GM12878 (cell line): ENCODE measurements around the gene SMPDL3A. TPM values are rescaled to one million over a fixed set of nuclear protein-coding genes. Genes with fewer than 3 reads are reported as not detected.

Experiments used
- ATAC-seq: fragments of 200-7000 bp; cut with Tn5 transposase; 3 replicates; pipeline ENCODE4 v1.9.1; 2020; ENCODE audit warnings: mild to moderate bottlenecking, moderate library complexity
- BruUV-seq: library from RNA; stranded (reverse); fragments of 400-500 nt; replicated peaks from 2 replicates; lab custom pipeline; 2021; lab: Mats Ljungman, UMichigan
- CTCF ChIA-PET: fragments of 300-600 bp; sonication (Branson Sonifier 250); formaldehyde crosslinking; extraction: SDS; loops from one replicate; lab custom pipeline; 2021; ENCODE audit warnings: inconsistent platforms; lab: Yijun Ruan, JAX
- POLR2A ChIA-PET: fragments of 350-600 bp; formaldehyde crosslinking; extraction: SDS; loops from one replicate; lab custom pipeline; 2021; ENCODE audit warnings: inconsistent platforms; lab: Charles Lee
- RAD21 ChIA-PET: fragments of 300-600 bp; sonication (Branson Sonifier 250); formaldehyde crosslinking; loops from one replicate; lab custom pipeline; 2023; ENCODE audit warnings: antibody characterized with exemption; ENCODE audit not compliant: unreplicated experiment; lab: Charles Lee
- SMC1A ChIA-PET: fragments of 300-600 bp; sonication (Branson Sonifier 250); formaldehyde crosslinking; loops from one replicate; lab custom pipeline; 2023; ENCODE audit not compliant: unreplicated experiment, uncharacterized antibody; lab: Charles Lee
- DNase-seq: peaks from one replicate; pipeline ENCODE4 v3.0.0-alpha.2; 2011; ENCODE audit warnings: low read depth, low spot score
- FAIRE-seq: peaks from 3 replicates; lab custom pipeline; 2011; peaks lifted over from hg19 to GRCh38; lab: Jason Lieb, UNC
- H2AFZ ChIP-seq: 2 replicates; pipeline ENCODE4 v1.6.0; 2011; ENCODE audit warnings: low read depth, low read length, control low read depth; ENCODE audit not compliant: control insufficient read depth
- H3K27ac ChIP-seq: 2 replicates; pipeline ENCODE4 v1.5.1; 2011; ENCODE audit warnings: control low read depth; ENCODE audit not compliant: control insufficient read depth, insufficient read depth
- H3K27me3 ChIP-seq, 2 experiments: replicated peaks in 1 of 2; 2 replicates each; pipeline versions ENCODE4 v1.6.0 to v1.6.1; 2011; ENCODE audit warnings: low read length in 1 of 2; ENCODE audit not compliant: control insufficient read depth in 2 of 2, insufficient read depth in 2 of 2
- H3K36me3 ChIP-seq, 2 experiments: 2 replicates each; pipeline ENCODE4 v1.5.1; 2011; ENCODE audit warnings: low read length in 1 of 2; ENCODE audit not compliant: control insufficient read depth in 2 of 2, insufficient read depth in 2 of 2
- H3K4me1 ChIP-seq: 2 replicates; pipeline ENCODE4 v1.6.1; 2011; ENCODE audit warnings: mild to moderate bottlenecking, low read length, moderate library complexity, mixed read lengths; ENCODE audit not compliant: control insufficient read depth, insufficient read depth
- H3K4me2 ChIP-seq: 2 replicates; pipeline ENCODE4 v1.6.0; 2011; ENCODE audit warnings: control low read depth; ENCODE audit not compliant: control insufficient read depth, insufficient read depth
- H3K4me3 ChIP-seq: fragments of 200-600 bp; sonication (generic); 2 replicates; pipeline ENCODE4 v1.5.1; 2016
- H3K79me2 ChIP-seq: 2 replicates; pipeline ENCODE4 v1.6.0; 2011; ENCODE audit warnings: low read length; ENCODE audit not compliant: control insufficient read depth, insufficient read depth
- H3K9ac ChIP-seq: 2 replicates; pipeline ENCODE4 v1.8.0; 2011; ENCODE audit warnings: low read length, control low read depth, mixed read lengths; ENCODE audit not compliant: control insufficient read depth, insufficient read depth
- H3K9me3 ChIP-seq: replicated peaks from 3 replicates; pipeline ENCODE4 v1.5.1; 2011; ENCODE audit warnings: mild to moderate bottlenecking, low read length; ENCODE audit not compliant: control insufficient read depth, insufficient read depth
- H4K20me1 ChIP-seq: 2 replicates; pipeline ENCODE4 v1.6.0; 2011; ENCODE audit not compliant: control insufficient read depth, insufficient read depth
- CBFB ChIP-seq: IDR thresholded peaks from 2 replicates; pipeline ENCODE4 v1.6.1; 2016; ENCODE audit warnings: antibody characterized with exemption, low read depth
- CEBPZ ChIP-seq: fragments of 150-350 bp; IDR thresholded peaks from 2 replicates; pipeline ENCODE4 v1.6.1; 2016; ENCODE audit warnings: low read depth, low read length
- EP300 ChIP-seq, 2 experiments: fragments of 150-350 bp in 1 of 2; IDR thresholded peaks; 2 replicates each; pipeline ENCODE4 v1.6.1; 2011 to 2012; ENCODE audit warnings: low read depth in 2 of 2, low read length in 2 of 2, borderline replicate concordance in 1 of 2, improper control_type of control experiment in 1 of 2, inconsistent platforms in 1 of 2; ENCODE audit not compliant: control insufficient read depth in 1 of 2
- HDAC6 ChIP-seq: fragments of 200-600 bp; sonication (generic); IDR thresholded peaks from one replicate; pipeline ENCODE4 v1.8.0; 2017; ENCODE audit warnings: antibody characterized with exemption; ENCODE audit not compliant: unreplicated experiment
- POLR2AphosphoS2 ChIP-seq: IDR thresholded peaks from 2 replicates; pipeline ENCODE4 v1.6.1; 2011; ENCODE audit warnings: low read depth, mild to moderate bottlenecking, low read length, improper control_type of control experiment, moderate library complexity
- RELA ChIP-seq: fragments of 450-650 bp; IDR thresholded peaks from 2 replicates; pipeline ENCODE4 v1.8.0; 2014; ENCODE audit warnings: borderline replicate concordance; ENCODE audit not compliant: partially characterized antibody
- SIX5 ChIP-seq: IDR thresholded peaks from 2 replicates; pipeline ENCODE4 v1.6.1; 2011; ENCODE audit warnings: mild to moderate bottlenecking, low read depth, low read length, moderate library complexity; ENCODE audit not compliant: severe bottlenecking
- TAF1 ChIP-seq: IDR thresholded peaks from 2 replicates; pipeline ENCODE4 v1.6.1; 2011; ENCODE audit warnings: mild to moderate bottlenecking, low read depth, low read length, borderline replicate concordance
- TARDBP ChIP-seq: IDR thresholded peaks from 2 replicates; pipeline ENCODE4 v1.6.1; 2016; ENCODE audit warnings: borderline replicate concordance
- TCF7 ChIP-seq: IDR thresholded peaks from 2 replicates; pipeline ENCODE4 v1.6.1; 2014; ENCODE audit warnings: antibody characterized with exemption, borderline replicate concordance
- ZBED1 ChIP-seq: IDR thresholded peaks from 2 replicates; pipeline ENCODE4 v1.6.1; 2016; ENCODE audit warnings: borderline replicate concordance
- WGBS: methylation state at CpG from one replicate; pipeline ENCODE4 v1.1.6; 2016; ENCODE audit warnings: low lambda C conversion rate; ENCODE audit not compliant: insufficient replicate concordance, insufficient coverage; ENCODE audit errors: missing lambda C conversion rate; 5-methylcytosine and 5-hydroxymethylcytosine counted together
- in situ Hi-C: fragments of 300-500 bp; cut with MboI; formaldehyde crosslinking; loops from 9 replicates; pipeline ENCODE4 v1.14.3; 2018; ENCODE audit warnings: mixed read lengths
- intact Hi-C: fragments of 100-400 bp; cut with micrococcal nuclease; formaldehyde crosslinking; loops from one replicate; pipeline ENCODE4 v1.14.2; 2022; ENCODE audit not compliant: unreplicated experiment
- polyA plus RNA-seq, 11 experiments: library from polyadenylated mRNA; depleted of rRNA in 4 of 11; unstranded in 6 of 11; stranded (reverse) in 5 of 11; fragments of >200 nt; fragmentation: Nextera tagmentation in 4 of 11; fragmentation: Illumina TruSeq in 1 of 11; extraction: Ambion mirVana in 4 of 11; extraction: Trizol in 1 of 11; gene quantifications; 1 replicate in 1 of 11; 2 replicates in 10 of 11; pipeline versions ENCODE4 v1.2.1 to v1.2.3, GENCODE V29; 2011 to 2016; ENCODE audit warnings: inconsistent platforms in 2 of 11, missing spikeins in 2 of 11, low read depth in 1 of 11
- total RNA-seq, 4 experiments: library from RNA; depleted of rRNA in 3 of 4; stranded (reverse); fragments of >200 nt in 3 of 4; fragmentation: Illumina TruSeq in 1 of 4; extraction: Trizol in 1 of 4; gene quantifications; 2 replicates each; pipeline versions ENCODE4 v1.2.1 to v1.2.3, GENCODE V29; 2013 to 2021
- TF ChIP-seq, protein P1 (sequence below): IDR thresholded peaks from 2 replicates; pipeline ENCODE4 v1.6.1; 2011; ENCODE audit warnings: low read depth, low read length, improper control_type of control experiment, borderline replicate concordance

The SMPDL3A gene
- total and polyA plus RNA-seq, 10 of the 15 experiments (the other 5 are each of a cell fraction or from before 2014, with no cell fraction given) = 0.05 to 0.91 (median 0.09) TPM; not detected in 3

GRCh38 chr6:122749451-122750050 lies 39.5 kb upstream of the SMPDL3A start:
- intact Hi-C loops = no loop called here
- H3K9me3 ChIP-seq = no peaks in the 10 kb centered on the region
- no TSS peak for BruUV-seq
- WGBS = 57% methylated on average over 4 of the region's 4 CpGs
- TF ChIP-seq ZBED1 (no peak), TCF7 (no peak), TAF1 (no peak), HDAC6 (no peak), RELA (no peak), CBFB (no peak), POLR2AphosphoS2 (no peak), TARDBP (no peak), SIX5 (no peak), CEBPZ (no peak), EP300 (IDR thresholded peaks at IDR 0.05; ENCODE audit: borderline replicate concordance in 1 of 2, control insufficient read depth in 1 of 2, low read depth in 2 of 2, low read length in 2 of 2) (no peak)
- TF ChIP-seq, protein P1, sequence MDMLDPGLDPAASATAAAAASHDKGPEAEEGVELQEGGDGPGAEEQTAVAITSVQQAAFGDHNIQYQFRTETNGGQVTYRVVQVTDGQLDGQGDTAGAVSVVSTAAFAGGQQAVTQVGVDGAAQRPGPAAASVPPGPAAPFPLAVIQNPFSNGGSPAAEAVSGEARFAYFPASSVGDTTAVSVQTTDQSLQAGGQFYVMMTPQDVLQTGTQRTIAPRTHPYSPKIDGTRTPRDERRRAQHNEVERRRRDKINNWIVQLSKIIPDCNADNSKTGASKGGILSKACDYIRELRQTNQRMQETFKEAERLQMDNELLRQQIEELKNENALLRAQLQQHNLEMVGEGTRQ = no peak
- no peak overlapping the region for H3K27ac ChIP-seq
- no peaks in the 10 kb centered on the region for H4K20me1 ChIP-seq
- RAD21 ChIA-PET = interaction anchor here (1.1 to 6.3 kb wide), 6 partner anchors 9 to 89 kb away, joined by 3 to 57 read pairs (median 10); partner anchors contain the start of gene SMPDL3A
- in situ Hi-C loops = loop anchor here (5.0 kb wide), 1 partner anchor 88 kb away; no protein-coding TSS in a partner anchor
- peak; percentile 70 for FAIRE-seq
- CTCF ChIA-PET = interaction anchor here (1.0 to 6.6 kb wide), 7 partner anchors 10 to 123 kb away, joined by 4 to 67 read pairs (median 8); partner anchors contain the start of gene SMPDL3A
- H3K4me3 ChIP-seq = no peak overlapping the region
- peak; percentile 11; the same call in 1 of the 3 replicates for ATAC-seq
- no peak overlapping the region for H3K4me2 ChIP-seq
- SMC1A ChIA-PET = interaction anchor here (1.0 to 6.0 kb wide), 11 partner anchors 9 to 90 kb away, joined by 3 to 98 read pairs (median 9); partner anchors contain the start of gene SMPDL3A
- H3K79me2 ChIP-seq = no peaks in the 10 kb centered on the region
- H3K9ac ChIP-seq = no peak overlapping the region
- POLR2A ChIA-PET = interaction anchor here (0.6 kb wide), 1 partner anchor 657 kb away, joined by 4 read pairs; no protein-coding TSS in a partner anchor
- H3K36me3 ChIP-seq = no peaks in the 10 kb centered on the region
- H2AFZ ChIP-seq = no peak overlapping the region
- DNase-seq = no peak
- H3K27me3 ChIP-seq = no peaks in the 10 kb centered on the region
- H3K4me1 ChIP-seq = 0 out of 2 replicates have a peak, but pooled peaks cover 3% of the 10 kb centered on the region
